Measurements from ENCODE around the gene VMAC.

DNA sequence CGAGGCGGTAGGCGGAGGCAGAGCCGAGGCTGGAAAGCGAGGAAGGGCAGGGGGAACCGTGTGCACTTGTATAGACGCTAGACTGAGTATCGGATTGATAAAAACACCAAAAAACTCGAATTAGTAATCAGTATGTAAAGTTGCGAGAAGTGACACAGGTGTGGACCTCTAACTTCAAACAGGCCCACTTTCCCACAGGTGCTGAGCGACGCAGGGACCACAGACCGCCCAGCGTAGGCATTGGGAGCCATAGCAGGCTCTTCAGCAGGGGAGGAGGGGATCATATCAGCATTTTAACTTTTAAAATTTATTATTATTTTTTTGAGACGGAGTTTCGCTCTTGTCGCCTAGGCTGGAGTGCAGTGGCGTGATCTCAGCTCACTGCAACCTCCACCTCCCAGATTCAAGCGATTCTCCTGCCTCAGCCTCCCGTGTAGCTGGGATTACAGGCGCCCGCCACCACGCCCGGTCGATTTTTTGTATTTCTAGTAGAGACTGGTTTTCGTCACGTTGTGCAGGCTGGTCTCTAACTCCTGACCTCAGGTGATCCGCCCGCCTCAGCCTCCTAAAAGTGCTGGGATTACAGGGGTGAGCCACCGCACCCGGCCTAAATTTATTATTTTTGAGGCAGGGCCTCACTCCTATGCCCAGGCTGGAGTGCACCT lies 574 bp downstream of the VMAC start:
- TF ChIP-seq, protein P1, sequence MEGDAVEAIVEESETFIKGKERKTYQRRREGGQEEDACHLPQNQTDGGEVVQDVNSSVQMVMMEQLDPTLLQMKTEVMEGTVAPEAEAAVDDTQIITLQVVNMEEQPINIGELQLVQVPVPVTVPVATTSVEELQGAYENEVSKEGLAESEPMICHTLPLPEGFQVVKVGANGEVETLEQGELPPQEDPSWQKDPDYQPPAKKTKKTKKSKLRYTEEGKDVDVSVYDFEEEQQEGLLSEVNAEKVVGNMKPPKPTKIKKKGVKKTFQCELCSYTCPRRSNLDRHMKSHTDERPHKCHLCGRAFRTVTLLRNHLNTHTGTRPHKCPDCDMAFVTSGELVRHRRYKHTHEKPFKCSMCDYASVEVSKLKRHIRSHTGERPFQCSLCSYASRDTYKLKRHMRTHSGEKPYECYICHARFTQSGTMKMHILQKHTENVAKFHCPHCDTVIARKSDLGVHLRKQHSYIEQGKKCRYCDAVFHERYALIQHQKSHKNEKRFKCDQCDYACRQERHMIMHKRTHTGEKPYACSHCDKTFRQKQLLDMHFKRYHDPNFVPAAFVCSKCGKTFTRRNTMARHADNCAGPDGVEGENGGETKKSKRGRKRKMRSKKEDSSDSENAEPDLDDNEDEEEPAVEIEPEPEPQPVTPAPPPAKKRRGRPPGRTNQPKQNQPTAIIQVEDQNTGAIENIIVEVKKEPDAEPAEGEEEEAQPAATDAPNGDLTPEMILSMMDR (IDR thresholded peaks at IDR 0.05 in 8 of 11, conservative IDR thresholded peaks at IDR 0.05 in 3 of 11) = no peak
- no peak for TF ChIP-seq POLR2A (IDR thresholded peaks at IDR 0.05)

Measured in spleen (tissue), 7 donors.